HUES48 (cell line): Measurements from ENCODE around the gene PCDH1.

Source experiments
- H3K27ac ChIP-seq: one replicate; pipeline ENCODE4 v1.7.0; 2013; ENCODE audit warnings: low read depth, low read length, inconsistent platforms
- H3K27me3 ChIP-seq: 2 replicates; pipeline ENCODE4 v1.6.1; 2013; ENCODE audit warnings: mild to moderate bottlenecking, low read length; ENCODE audit not compliant: control insufficient read depth, insufficient read depth
- H3K36me3 ChIP-seq: 2 replicates; pipeline ENCODE4 v1.6.1; 2013; ENCODE audit warnings: low read length; ENCODE audit not compliant: control insufficient read depth, insufficient read depth
- H3K4me1 ChIP-seq: 2 replicates; pipeline ENCODE4 v1.6.1; 2013; ENCODE audit warnings: mild to moderate bottlenecking, low read length; ENCODE audit not compliant: control insufficient read depth, insufficient read depth
- H3K4me3 ChIP-seq: 2 replicates; pipeline ENCODE4 v1.5.1; 2013; ENCODE audit warnings: mild to moderate bottlenecking, low read depth, low read length
- H3K9ac ChIP-seq: 2 replicates; pipeline ENCODE4 v1.6.1; 2013; ENCODE audit warnings: mild to moderate bottlenecking, low read depth, low read length, moderate library complexity
- H3K9me3 ChIP-seq: 2 replicates; pipeline ENCODE4 v1.6.1; 2013; ENCODE audit warnings: low read length; ENCODE audit not compliant: control insufficient read depth, insufficient read depth

PCDH1 gene

DNA sequence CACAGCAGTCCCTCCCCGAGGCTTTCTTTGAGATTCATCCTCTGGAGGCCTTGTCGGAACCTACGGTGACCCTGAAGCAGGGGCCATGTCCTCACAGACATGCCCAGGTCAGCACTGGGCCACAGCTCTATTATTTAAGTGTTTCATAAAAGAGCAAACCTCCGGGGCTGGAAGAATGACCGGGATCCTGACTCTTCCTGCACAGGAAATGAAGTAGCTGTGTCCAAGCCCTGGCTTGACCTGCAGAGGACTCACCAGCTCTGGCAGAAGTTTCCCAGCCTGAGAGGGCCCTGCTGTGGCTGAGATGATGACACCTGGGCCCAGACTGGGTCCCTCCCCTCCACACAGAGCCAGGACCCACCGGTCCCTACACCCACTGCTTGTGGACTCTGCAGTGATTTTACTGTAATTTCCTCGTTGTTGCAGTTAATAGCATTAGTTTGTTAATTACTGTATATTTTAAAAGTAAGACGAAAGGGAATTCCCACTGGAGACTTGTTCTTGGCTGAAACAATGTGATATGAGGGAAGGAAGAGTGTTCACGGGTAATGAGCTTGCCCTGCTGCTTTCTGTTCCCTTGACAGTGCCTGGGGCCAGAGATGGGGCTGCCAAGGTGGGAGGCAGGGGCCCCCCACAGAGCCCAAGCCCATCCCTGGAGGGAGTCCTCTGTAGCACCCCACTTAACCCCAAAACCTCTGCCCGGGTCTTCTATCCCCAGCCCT is 72.2 kb downstream of the PCDH1 start:
- no peaks in the 10 kb centered on the region for H3K36me3 ChIP-seq
- no peak overlapping the region for H3K9ac ChIP-seq
- H3K9me3 ChIP-seq, result no peaks in the 10 kb centered on the region
- H3K4me1 ChIP-seq, result peaks cover 38% of the 10 kb centered on the region
- H3K4me3 ChIP-seq, result no peak overlapping the region
- peaks cover 8% of the 10 kb centered on the region; the same call in 1 of the 2 replicates for H3K27me3 ChIP-seq
- H3K27ac ChIP-seq, result no peak overlapping the region

DNA sequence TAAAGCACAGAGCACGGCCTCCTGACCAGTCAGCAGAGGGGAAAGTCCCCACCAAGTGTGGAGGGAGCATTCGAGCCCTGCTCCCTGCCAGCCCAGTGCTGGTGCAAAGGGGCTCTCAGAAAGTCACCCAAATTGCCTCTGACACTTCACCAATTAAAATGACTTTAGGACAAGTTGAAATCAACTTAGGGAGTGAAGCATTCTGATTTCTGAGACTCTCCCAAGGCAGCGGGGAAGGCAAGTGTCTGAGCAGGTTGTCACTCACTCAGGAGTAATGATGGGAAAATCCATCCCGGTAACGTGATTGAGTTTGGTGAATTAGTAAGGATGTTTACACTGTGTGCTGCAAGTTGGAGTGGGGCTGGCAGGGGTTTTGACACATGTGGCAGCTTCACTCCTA is 73.7 kb downstream of the PCDH1 start:
- Histone ChIP-seq H3K27me3 (no peaks in the 10 kb centered on the region), H3K4me1 (peaks cover 38% of the 10 kb centered on the region), H3K36me3 (no peaks in the 10 kb centered on the region), H3K9me3 (no peaks in the 10 kb centered on the region), H3K9ac (no peak overlapping the region), H3K4me3 (no peak overlapping the region), H3K27ac (peak overlapping the region; percentile 18)
